Kidney glomerular epithelial cell (primary cell): ENCODE measurements around the gene SLC24A3.
"Not testable (repeated sequence)": the region's sequence is repeated elsewhere in the genome, so short reads cannot be mapped to it uniquely, and the experiment has no call there.

Experiments used
- DNase-seq: peaks from one replicate; lab custom pipeline; 2025; lab: John Stamatoyannopoulos, UW

The SLC24A3 gene

GRCh38 chr20:19748681-19749080, 536.2 kb downstream of the SLC24A3 start:
- DNase-seq = no peak

DNA sequence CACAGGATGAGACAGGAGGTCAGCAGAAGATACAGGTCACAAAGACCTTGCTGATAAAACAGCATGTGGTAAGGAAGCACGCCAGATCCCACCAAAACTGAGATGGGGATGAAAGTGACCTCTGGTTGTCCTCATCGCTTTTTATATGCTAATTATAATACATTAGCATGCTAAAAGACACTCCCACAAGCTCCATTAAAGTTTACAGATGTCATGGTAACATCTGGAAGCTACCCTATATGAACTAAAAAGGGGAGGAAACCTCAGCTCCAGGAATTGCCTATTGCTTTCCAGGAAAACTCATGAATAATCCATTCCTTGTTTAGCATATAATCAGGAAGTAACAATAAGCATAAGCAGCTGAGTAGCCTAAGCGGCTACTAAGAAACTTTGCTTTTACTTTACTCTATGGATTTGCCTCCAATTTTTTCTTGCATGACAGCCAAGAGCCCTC, 537.2 kb downstream of the SLC24A3 start:
- DNase-seq = no peak

DNA sequence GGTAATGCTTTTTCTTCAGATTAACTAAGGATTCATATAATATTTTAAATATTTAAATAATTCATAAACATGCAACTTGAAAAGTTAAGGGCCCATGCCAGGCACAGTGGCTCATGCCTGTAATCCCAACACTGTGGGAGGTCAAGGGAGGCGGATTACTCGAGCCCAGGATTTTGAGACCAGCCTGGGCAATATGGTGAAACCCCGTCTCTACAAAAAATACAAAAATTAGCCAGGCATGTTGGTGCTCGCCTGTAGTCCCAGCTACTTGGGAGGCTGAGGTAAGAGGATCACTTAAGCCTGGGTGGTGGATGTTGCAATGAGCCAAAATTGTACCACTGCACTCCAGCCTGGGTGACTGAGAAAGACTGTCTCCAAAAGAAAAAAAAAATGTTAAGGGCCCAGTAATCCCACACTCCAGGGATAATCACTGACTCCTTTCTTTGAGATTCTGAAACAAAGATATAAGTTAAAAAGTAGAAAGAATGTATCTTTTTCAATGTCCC, 537.7 kb downstream of the SLC24A3 start:
- DNase-seq = no peak

- no peak for DNase-seq
Observed at GRCh38 chr20:19750907-19751636, 538.6 kb downstream of the SLC24A3 start.

DNA sequence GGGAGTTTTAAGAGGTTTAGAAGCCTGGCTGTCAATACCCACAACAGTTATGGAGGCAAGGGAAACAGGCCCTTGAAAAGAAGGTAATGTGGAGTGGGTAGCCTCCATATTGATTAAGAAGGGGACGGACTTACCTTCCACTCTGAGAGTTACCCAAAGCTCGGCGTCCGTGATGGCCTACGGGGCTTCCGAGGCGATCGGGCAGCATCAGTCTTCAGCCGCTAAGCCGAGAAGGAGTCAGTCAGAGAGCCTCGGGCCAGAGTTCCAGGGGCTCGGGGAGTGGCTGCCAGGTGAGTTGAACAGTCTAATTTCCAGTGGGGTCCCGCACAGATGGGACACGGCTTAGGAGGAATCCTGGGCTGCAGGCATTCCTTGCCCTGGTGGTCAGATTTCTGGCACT, 541.8 kb downstream of the SLC24A3 start:
- DNase-seq = not testable (repeated sequence)

DNA sequence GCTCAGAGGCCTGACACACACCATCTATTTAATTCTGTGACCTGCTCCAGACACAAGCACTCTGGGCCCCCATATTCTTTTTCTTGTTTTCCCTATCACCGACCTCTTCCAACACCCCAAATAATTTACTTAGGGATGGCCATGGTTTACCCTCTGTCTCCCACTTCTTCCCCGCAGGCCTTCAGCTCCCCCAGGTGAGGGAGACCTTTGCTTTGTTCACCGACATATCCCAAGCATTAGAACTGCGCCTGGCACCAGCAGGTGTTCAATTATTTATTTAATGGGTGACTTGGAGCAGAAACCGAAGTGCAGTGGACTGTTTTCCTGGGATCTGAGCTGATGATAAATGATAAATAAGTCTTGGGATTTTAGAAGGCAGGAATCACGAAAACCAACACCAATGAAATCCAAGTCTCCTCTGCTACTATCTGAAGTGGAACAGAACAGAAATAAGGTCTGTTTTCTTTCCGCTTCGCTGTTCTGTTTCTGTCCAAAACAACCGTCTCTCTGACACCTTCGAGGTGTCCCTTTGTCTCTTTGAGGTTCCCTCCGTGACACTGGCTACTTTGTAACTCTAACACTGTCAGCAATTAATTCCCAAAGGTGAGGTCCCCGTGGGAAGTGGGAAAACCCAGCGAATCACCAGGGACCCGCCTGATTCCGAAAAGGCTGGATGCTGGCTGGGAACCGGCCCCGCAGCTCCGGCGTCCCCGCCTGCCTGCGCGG, 544.5 kb downstream of the SLC24A3 start:
- no peak for DNase-seq

- DNase-seq = no peak
Observed at GRCh38 chr20:19757487-19758132, 545.2 kb downstream of the SLC24A3 start.

DNA sequence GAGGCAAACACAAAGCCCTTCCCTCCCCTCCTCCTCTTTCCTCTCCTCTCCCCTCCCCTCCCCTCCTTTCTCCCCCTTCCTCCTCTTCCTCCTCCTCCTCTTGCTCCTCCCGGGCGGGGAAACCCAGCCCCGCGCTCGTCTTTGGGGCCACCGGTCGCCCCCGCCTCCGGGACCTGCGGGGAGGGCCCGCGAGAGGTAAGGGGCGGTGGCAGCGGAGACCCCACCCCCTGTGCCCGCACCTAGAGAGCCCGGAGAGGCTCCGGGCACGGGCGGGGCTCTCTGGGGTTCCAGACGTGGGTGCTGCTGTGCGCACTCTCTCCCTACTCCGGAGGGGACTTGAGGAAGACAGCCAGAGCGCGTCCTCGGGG, 545.7 kb downstream of the SLC24A3 start, which contains the start of gene RIN2:
RIN2 (plus strand) TSS at position 126 of the 368 bp plus-strand sequence. CDS start 131,344 bp downstream, outside the sequence.
- peak; percentile 85 for DNase-seq

- peak; percentile 53 for DNase-seq
Observed at GRCh38 chr20:19758501-19759331, 546.3 kb downstream of the SLC24A3 start.

DNA sequence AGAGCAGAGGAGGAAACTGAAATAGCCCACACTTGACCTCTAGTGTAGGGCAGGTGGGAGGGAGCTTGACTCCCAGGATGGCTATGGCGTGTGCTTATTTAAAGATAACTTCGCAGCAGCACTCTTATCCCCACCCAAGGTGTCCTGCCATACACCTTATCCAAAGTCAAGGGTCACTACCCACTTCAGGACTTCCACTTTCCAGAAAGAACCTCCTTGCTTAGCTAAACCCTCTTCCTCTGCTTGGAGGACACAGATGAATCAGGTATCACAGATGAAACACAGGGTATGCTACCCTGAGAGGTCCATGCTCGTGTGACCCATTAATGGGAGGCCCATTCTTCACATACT, 547.9 kb downstream of the SLC24A3 start:
- no peak for DNase-seq

DNA sequence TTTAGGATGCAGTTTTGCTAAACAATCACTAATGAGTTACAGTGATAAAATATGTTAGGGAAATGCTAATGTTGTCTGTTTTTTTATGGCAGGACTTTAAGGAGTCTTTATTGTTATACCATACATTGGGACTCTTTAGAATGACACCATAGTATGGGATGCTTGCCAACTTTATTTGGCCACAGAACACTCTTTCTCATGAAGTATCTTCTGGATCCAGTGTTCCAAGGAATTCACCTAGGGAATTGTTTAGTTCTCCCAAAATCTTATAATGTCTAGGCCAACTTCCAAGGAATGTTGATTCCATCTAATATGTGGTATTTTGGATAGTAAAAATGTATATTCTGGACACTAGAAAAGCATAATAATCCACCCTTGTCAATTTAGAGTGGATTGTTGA, 548.9 kb downstream of the SLC24A3 start:
- no peak for DNase-seq

DNA sequence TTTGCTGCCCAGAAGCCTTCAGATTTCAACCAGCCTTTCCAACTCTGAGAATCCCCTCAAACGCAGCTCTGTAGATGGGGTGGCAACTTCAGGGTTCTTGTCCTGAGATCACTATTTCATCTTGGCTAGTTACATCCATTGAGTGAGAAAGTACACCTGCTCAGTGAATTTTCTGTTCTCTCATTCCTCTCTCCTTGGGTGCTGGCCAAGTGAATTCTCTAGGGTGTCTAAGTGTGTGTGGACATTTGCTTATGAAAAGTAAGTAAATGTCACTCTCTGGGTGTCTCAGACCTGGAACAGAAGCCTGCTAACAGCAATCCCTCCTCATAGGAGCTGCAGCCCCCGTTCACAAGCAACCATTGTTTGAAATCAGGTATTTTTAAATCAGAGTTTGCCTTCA, 549.4 kb downstream of the SLC24A3 start:
- DNase-seq = no peak

GRCh38 chr20:19764207-19764606, 551.8 kb downstream of the SLC24A3 start:
- no peak for DNase-seq

DNA sequence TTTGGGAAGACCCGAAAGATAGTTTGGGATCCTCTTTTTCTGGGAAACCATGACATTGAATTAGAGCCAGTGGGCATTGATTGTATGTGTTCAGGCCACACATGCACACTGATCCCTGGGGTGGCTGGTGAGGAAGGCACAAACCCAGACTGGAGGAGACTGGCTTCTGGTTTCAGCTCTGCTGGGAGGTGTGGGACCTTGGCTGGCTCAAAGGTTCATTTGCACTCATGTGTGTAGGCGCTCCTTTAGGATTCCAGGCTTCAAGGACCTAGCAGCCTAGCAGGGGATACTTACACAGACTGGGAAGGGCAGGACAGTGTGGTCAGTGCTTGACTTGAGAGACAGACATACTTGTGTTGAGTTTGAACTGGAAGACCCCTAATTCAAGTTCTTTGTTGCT, 552.8 kb downstream of the SLC24A3 start:
- no peak for DNase-seq

GRCh38 chr20:19765913-19766312, 553.5 kb downstream of the SLC24A3 start:
- no peak for DNase-seq

DNA sequence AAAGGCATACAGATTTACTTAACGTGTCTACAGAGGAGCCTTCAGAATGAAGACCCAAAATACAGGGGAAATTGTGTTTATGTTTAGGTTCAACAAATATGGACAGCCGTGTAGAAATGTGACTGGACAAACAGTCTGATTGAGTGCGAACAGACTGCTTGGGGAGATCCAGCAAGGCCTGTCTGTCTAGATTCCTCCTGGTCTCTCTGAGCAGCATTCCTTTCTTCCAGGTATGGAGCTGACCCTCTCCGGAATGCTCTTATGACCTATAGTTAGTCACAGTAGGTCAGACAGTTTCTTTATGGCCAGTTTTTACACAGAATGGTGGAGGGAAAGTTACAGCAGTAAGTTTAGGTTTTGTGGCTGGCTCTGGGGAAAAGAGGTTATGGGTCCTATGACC, 554.6 kb downstream of the SLC24A3 start:
- no peak for DNase-seq

DNA sequence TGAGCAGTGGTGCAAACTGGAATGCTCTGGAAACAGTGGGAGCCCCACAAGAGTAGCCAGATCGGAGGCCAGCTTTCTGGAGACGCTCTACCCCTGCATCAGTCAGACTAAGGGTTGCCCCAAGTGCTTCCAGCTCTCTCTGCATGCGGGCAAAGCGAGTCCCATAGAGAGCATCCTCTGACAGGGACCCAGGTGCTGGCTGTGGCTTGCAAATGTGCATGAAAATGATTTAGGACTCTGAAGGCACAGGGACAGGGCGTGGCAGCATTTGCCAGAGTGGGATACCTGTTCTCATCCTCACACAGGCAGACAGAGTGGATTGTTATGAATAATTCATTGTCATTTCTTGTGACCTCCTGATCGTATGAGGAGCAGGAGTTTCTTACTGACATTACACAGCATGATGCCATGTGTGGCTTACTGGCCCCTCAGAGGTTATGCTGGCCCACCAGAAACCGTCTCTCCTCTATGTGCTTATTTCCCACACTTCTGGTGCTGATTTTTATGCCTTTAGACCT, 555.9 kb downstream of the SLC24A3 start:
- no peak for DNase-seq

GRCh38 chr20:19769507-19769906, 557.1 kb downstream of the SLC24A3 start:
- no peak for DNase-seq

DNA sequence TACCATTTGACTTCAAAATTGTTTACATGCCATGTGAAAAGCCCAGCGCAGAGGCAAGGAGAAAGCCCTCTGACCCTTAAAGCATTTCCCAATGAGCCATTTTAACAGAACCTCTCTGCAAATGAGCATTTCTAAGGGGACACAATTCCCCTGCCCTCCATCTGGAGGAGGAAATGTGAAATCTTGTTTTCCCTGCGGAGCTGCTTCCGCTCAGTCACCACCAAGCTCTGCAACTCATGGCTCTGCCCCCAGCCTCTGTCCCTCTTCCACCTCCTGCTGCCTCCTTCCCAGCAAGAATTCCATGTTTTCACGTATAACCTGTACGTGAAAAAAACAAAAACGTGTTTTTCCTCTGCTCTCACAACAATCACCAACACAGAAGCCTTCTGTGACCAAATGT, 557.9 kb downstream of the SLC24A3 start:
- no peak for DNase-seq

DNA sequence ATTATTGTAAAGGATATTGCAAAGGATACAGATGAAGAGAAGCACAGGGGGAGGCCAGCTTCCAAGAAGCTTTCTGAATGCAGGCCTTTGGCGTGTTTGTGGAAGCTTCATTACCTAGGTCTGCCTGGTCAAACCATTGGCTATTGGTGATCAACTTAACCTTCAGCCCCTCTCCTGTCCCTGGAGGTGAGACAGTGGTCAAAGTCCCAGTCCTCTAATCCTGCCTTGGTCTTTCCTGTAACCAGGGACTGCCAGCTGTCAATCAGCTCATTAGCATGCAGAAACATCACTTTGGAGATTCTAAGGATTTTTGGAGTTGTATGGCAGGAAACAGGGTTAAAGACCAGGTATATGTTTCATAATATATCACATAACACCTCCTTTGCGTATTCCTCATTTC, 558.6 kb downstream of the SLC24A3 start:
- no peak for DNase-seq
